HCT116 (cell line): ENCODE data around the gene GPR176. TPM values are rescaled to one million over a fixed set of nuclear protein-coding genes. Genes with fewer than 3 reads are reported as not detected.

ENCODE experiments used
- ATAC-seq: fragments of 200-7000 bp; cut with Tn5 transposase; 2 replicates; pipeline ENCODE4 v1.9.1; 2020; ENCODE audit warnings: mild to moderate bottlenecking, moderate library complexity
- BruUV-seq: library from RNA; stranded (reverse); fragments of 400-500 nt; replicated peaks from 2 replicates; lab custom pipeline; 2021; lab: Mats Ljungman, UMichigan
- CTCF ChIA-PET: fragments of 300-600 bp; sonication (Branson Sonifier 250); formaldehyde crosslinking; loops from one replicate; lab custom pipeline; 2021; ENCODE audit warnings: antibody characterized with exemption; lab: Charles Lee
- POLR2A ChIA-PET: fragments of 300-600, 350-600 bp; sonication (Branson Sonifier 250); formaldehyde crosslinking; loops from one replicate; lab custom pipeline; 2021; ENCODE audit warnings: antibody characterized with exemption; lab: Charles Lee
- RAD21 ChIA-PET, 2 experiments: fragments of 300-600 bp; sonication (Branson Sonifier 250); formaldehyde crosslinking; loops; one replicate each; lab custom pipeline; 2023; ENCODE audit warnings: low total read pairs in 2 of 2; ENCODE audit not compliant: uncharacterized antibody in 2 of 2, unreplicated experiment in 2 of 2, low non-redundant PET in 1 of 2; lab: Charles Lee
- DNase-seq: peaks from one replicate; pipeline ENCODE4 v3.0.0-alpha.2; 2010; ENCODE audit warnings: low read depth, low spot score
- H2AFZ ChIP-seq: fragments of 200-600 bp; shearing (Covaris generic), sonication (generic); 2 replicates; pipeline ENCODE4 v1.6.1; 2017; ENCODE audit warnings: low read depth, mixed run types, mixed read lengths, antibody characterized with exemption, low read length; ENCODE audit not compliant: poor library complexity, severe bottlenecking
- H3K27ac ChIP-seq: 2 replicates; pipeline ENCODE4 v1.5.1; 2012; ENCODE audit warnings: low read depth, low read length
- H3K27me3 ChIP-seq: fragments of 200-600 bp; sonication (generic); 2 replicates; pipeline ENCODE4 v1.6.1; 2016; ENCODE audit warnings: mixed run types, low read length, mixed read lengths; ENCODE audit not compliant: insufficient read depth
- H3K36me3 ChIP-seq, 2 experiments: fragments of 200-500 bp in 1 of 2; fragments of 200-600 bp in 1 of 2; sonication (Bioruptor generic) in 1 of 2; sonication (generic) in 1 of 2; 2 replicates each; pipeline versions ENCODE4 v1.5.1 to v1.6.1; 2014 to 2016; ENCODE audit warnings: low read length in 2 of 2, inconsistent platforms in 1 of 2, mixed read lengths in 1 of 2, mixed run types in 1 of 2; ENCODE audit not compliant: insufficient read depth in 2 of 2, control insufficient read depth in 1 of 2
- H3K4me1 ChIP-seq, 2 experiments: fragments of 200-600 bp in 1 of 2; sonication (generic) in 1 of 2; 2 replicates each; pipeline versions ENCODE4 v1.5.1 to v1.6.1; 2012 to 2017; ENCODE audit warnings: low read length in 2 of 2, inconsistent platforms in 1 of 2, mild to moderate bottlenecking in 1 of 2, mixed read lengths in 1 of 2, mixed run types in 1 of 2, moderate library complexity in 1 of 2; ENCODE audit not compliant: insufficient read depth in 2 of 2, control insufficient read depth in 1 of 2
- H3K4me2 ChIP-seq: fragments of 200-600 bp; sonication (generic); 2 replicates; pipeline ENCODE4 v1.6.1; 2017; ENCODE audit warnings: mixed run types, low read length, mixed read lengths
- H3K4me3 ChIP-seq, 2 experiments: fragments of 200-600 bp in 1 of 2; sonication (generic) in 1 of 2; replicated peaks in 1 of 2; 2 replicates each; pipeline ENCODE4 v1.5.1; 2011 to 2016; ENCODE audit warnings: low read length in 2 of 2, control low read depth in 1 of 2, low read depth in 1 of 2, mild to moderate bottlenecking in 1 of 2, mixed read lengths in 1 of 2, mixed run types in 1 of 2
- H3K79me2 ChIP-seq: fragments of 200-600 bp; sonication (generic); 2 replicates; pipeline ENCODE4 v1.6.1; 2017; ENCODE audit warnings: mild to moderate bottlenecking, mixed run types, low read length, moderate library complexity, mixed read lengths; ENCODE audit not compliant: insufficient read depth
- H3K9ac ChIP-seq: fragments of 200-600 bp; sonication (generic); 2 replicates; pipeline ENCODE4 v1.6.1; 2016; ENCODE audit warnings: low read length, mixed read lengths
- H3K9me2 ChIP-seq: fragments of 200-600 bp; sonication (generic), shearing (Covaris generic); 2 replicates; pipeline ENCODE4 v1.6.1; 2017; ENCODE audit warnings: mixed run types, mild to moderate bottlenecking, moderate library complexity; ENCODE audit not compliant: insufficient read depth
- H3K9me3 ChIP-seq, 2 experiments: fragments of 200-500 bp in 1 of 2; fragments of 200-600 bp in 1 of 2; sonication (Bioruptor generic) in 1 of 2; sonication (generic) in 1 of 2; 2 replicates each; pipeline ENCODE4 v1.6.1; 2014 to 2017; ENCODE audit warnings: low read length in 2 of 2, mixed read lengths in 2 of 2, inconsistent platforms in 1 of 2, low read depth in 1 of 2, mild to moderate bottlenecking in 1 of 2, mixed run types in 1 of 2, moderate library complexity in 1 of 2; ENCODE audit not compliant: control insufficient read depth in 1 of 2, insufficient read depth in 1 of 2
- H4K20me1 ChIP-seq: fragments of 200-600 bp; sonication (generic), shearing (Covaris generic); 2 replicates; pipeline ENCODE4 v1.6.1; 2017; ENCODE audit warnings: mixed run types, mild to moderate bottlenecking, moderate library complexity; ENCODE audit not compliant: insufficient read depth
- ELF1 ChIP-seq: IDR thresholded peaks from 2 replicates; pipeline ENCODE4 v1.6.1; 2012; ENCODE audit warnings: low read depth, borderline replicate concordance
- EZH2 ChIP-seq: fragments of 200-600 bp; sonication (generic); IDR thresholded peaks from 2 replicates; pipeline ENCODE4 v1.6.1; 2017; ENCODE audit warnings: antibody characterized with exemption, mixed run types
- EZH2phosphoT487 ChIP-seq: fragments of 200-600 bp; IDR thresholded peaks from 2 replicates; pipeline ENCODE4 v1.6.1; 2018; ENCODE audit warnings: antibody characterized with exemption, borderline replicate concordance
- POLR2A ChIP-seq: IDR thresholded peaks from 2 replicates; pipeline ENCODE4 v1.7.0; 2011; ENCODE audit warnings: borderline replicate concordance; ENCODE audit not compliant: insufficient read depth, insufficient read length; ENCODE audit errors: extremely low read depth
- POLR2AphosphoS5 ChIP-seq: IDR thresholded peaks from 2 replicates; pipeline ENCODE4 v1.6.1; 2011; ENCODE audit warnings: mild to moderate bottlenecking, low read depth, low read length, moderate library complexity
- RAD21 ChIP-seq: IDR thresholded peaks from 2 replicates; pipeline ENCODE4 v1.6.1; 2012; ENCODE audit warnings: low read depth, mild to moderate bottlenecking
- TCF7L2 ChIP-seq: IDR thresholded peaks from 2 replicates; pipeline ENCODE4 v1.7.0; 2011; ENCODE audit warnings: borderline replicate concordance, inconsistent platforms; ENCODE audit not compliant: insufficient read depth, insufficient read length; ENCODE audit errors: extremely low read depth
- YY1 ChIP-seq: IDR thresholded peaks from 2 replicates; pipeline ENCODE4 v1.6.1; 2011; ENCODE audit warnings: low read length, low read depth, moderate library complexity, mild to moderate bottlenecking; ENCODE audit not compliant: insufficient replicate concordance; ENCODE audit errors: extremely low read depth
- ZBTB33 ChIP-seq: IDR thresholded peaks from 2 replicates; pipeline ENCODE4 v1.6.1; 2011; ENCODE audit warnings: mild to moderate bottlenecking, low read length, moderate library complexity; ENCODE audit not compliant: insufficient replicate concordance; ENCODE audit errors: extremely low read depth
- ZFX ChIP-seq: fragments of 450-650 bp; IDR thresholded peaks from 2 replicates; pipeline ENCODE4 v1.6.1; 2017
- intact Hi-C: fragments of 100-400 bp; cut with micrococcal nuclease; formaldehyde crosslinking; loops from 2 replicates; pipeline ENCODE4 v1.10.0; 2022
- total RNA-seq: library from RNA; stranded (reverse); gene quantifications from one replicate; pipeline ENCODE4 v1.2.1, GENCODE V29; 2021; ENCODE audit not compliant: unreplicated experiment

Gene GPR176
- total RNA-seq, 1 experiment from 2014 or later = 1.7 TPM

DNA sequence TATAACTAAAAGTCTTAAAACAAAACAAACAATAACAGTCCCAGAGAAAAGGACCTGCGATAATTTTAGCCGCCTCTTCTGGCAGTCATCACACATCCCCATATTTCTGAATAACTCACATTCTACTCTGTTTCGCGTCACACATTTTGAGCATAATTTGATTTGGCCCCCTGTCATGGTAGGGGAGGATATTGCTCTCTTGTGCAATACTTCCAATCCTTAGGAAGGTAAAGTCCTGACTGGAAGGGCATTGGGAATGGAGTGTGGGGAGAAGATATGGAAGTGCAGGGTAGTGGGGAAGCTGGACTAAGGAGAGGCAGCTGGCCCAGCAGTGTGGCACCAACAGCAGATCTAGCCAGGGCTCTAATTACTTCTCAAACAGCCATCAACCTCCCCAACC lies 126.1 kb downstream of the GPR176 start (continued):
- TF ChIP-seq EZH2phosphoT487 (no peak), ZFX (no peak), YY1 (no peak)

DNA sequence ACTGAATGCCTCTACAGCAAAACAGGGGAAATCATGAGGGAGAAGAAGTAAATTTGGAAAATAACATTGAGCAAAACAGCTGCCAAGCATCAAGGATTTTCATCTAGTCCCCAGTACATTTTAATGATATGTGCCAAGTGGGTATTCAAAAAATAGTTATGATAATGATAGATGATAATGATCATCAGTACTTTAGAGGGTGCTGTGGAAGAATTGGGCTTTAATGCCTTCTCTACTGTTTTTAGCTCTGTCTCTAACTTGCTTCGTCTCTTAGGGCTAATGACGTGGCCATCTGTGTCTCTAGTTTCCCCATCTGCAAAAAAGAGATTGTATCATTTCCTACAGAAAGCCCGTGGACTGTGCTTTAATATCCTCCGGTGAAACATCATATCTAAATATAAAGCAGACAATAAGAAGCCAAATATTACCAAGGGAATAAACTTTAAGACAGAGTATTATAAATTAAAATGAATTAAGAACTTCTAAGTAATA lies 127.2 kb downstream of the GPR176 start:
- Histone ChIP-seq H3K4me1 (peaks cover 0 to 7% of the 10 kb centered on the region in 2 experiments; a peak in 1 of 4 replicates), H3K9ac (no peak overlapping the region), H3K9me3 (no peaks in the 10 kb centered on the region), H3K4me3 (no peak overlapping the region), H3K9me2 (no peaks in the 10 kb centered on the region), H2AFZ (no peak overlapping the region), H3K27me3 (no peaks in the 10 kb centered on the region), H3K27ac (no peak overlapping the region), H3K4me2 (no peak overlapping the region), H3K79me2 (no peaks in the 10 kb centered on the region), H4K20me1 (no peaks in the 10 kb centered on the region), H3K36me3 (no peaks in the 10 kb centered on the region)
- TF ChIP-seq EZH2 = no peak
- no peak for TF ChIP-seq POLR2AphosphoS5
- TF ChIP-seq ELF1 = no peak
- intact Hi-C loops = no loop called here
- BruUV-seq = no TSS peak
- CTCF ChIA-PET = no interaction called here
- ATAC-seq (no peak), DNase-seq (no peak)
- POLR2A ChIA-PET = no interaction called here
- RAD21 ChIA-PET = no interaction called here

GRCh38 chr15:39792025-39792843 lies 127.8 kb downstream of the GPR176 start:
- intact Hi-C loops = no loop called here
- ChIA-PET CTCF (no interaction called here), RAD21 (no interaction called here), POLR2A (no interaction called here)
- Histone ChIP-seq H3K27me3 (no peaks in the 10 kb centered on the region), H3K4me1 (peaks cover under 1 to 6% of the 10 kb centered on the region in 2 experiments; a peak in 1 of 4 replicates), H4K20me1 (no peaks in the 10 kb centered on the region), H3K9me2 (no peaks in the 10 kb centered on the region), H3K4me3 (no peak overlapping the region), H3K36me3 (no peaks in the 10 kb centered on the region), H2AFZ (no peak overlapping the region), H3K27ac (no peak overlapping the region), H3K9ac (no peak overlapping the region), H3K79me2 (no peaks in the 10 kb centered on the region), H3K9me3 (no peaks in the 10 kb centered on the region), H3K4me2 (no peak overlapping the region)
- DNase-seq = no peak
- no peak for ATAC-seq
- no TSS peak for BruUV-seq
- TF ChIP-seq ZBTB33 = no peak
- TF ChIP-seq ELF1 = no peak
- no peak for TF ChIP-seq RAD21
- TF ChIP-seq POLR2A = no peak
- no peak for TF ChIP-seq TCF7L2
- no peak for TF ChIP-seq POLR2AphosphoS5
- no peak for TF ChIP-seq EZH2
- TF ChIP-seq EZH2phosphoT487 = no peak
- TF ChIP-seq ZFX = no peak
